ENCODE measurements around the gene GRIN2C.
"Not testable (repeated sequence)": the region's sequence is repeated elsewhere in the genome, so short reads cannot be mapped to it uniquely, and the experiment has no call there.

Gene GRIN2C

GRCh38 chr17:74881073-74881472, 21.4 kb upstream of the GRIN2C start:
- in situ Hi-C loops (cut with HindIII; ENCODE audit: low sequenced_read_pairs): no loop called here

GRCh38 chr17:74879308-74879707, 19.6 kb upstream of the GRIN2C start:
- in situ Hi-C loops (cut with HindIII; ENCODE audit: low sequenced_read_pairs): no loop called here

DNA sequence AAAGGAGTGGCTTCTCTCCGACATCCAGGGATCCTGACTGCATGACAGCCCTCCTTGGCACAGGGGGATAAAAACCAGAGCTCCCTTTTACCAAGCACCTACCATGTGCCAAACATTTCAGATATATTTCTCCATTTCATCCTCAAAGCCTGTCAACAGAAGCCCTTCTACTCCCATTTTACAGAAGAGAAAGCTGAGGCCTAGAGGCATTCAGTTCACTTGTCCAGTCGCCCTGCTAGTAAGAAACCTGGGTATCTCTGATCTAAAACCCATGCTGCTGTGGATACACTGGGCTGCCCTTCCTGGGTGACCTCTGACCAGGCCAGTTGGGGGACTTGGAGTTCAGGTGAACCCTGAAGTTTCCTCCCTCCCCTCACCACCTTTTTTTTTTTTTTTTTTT, 19.0 kb upstream of the GRIN2C start:
- in situ Hi-C loops (cut with HindIII; ENCODE audit: low sequenced_read_pairs): no loop called here

- in situ Hi-C loops (cut with HindIII; ENCODE audit: low sequenced_read_pairs): no loop called here
Measured at GRCh38 chr17:74877592-74878548, 18.2 kb upstream of the GRIN2C start.

DNA sequence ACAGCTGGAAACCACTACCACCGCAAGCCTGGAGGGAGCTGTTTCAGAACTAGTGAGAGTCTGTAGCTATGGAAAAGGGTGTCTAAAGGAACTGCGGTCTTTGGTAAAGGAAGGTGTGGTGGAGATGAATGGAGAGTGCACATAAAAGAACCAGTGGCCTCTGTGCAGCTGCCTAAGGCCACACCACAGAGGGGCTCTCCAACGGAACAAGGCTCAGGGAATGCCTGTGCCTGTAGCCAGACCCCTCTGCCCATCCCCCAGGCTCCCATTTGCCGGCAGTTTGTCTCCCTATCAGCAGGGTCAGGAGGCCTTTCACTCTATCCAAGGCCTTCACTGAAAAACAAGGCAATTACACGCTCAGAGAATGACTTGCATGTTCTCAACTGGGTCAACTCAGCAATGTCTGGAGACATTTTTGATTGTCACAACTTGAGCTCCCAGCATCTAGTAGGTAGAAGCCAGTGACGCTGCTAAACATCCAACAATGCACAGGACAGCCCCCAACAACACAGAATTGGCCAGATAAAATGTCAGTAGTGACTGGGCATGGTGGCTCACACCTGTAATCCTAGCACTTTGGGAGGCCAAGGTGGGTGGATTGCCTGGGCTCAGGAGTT, 16.4 kb upstream of the GRIN2C start:
- in situ Hi-C loops (cut with HindIII; ENCODE audit: low sequenced_read_pairs): no loop called here

DNA sequence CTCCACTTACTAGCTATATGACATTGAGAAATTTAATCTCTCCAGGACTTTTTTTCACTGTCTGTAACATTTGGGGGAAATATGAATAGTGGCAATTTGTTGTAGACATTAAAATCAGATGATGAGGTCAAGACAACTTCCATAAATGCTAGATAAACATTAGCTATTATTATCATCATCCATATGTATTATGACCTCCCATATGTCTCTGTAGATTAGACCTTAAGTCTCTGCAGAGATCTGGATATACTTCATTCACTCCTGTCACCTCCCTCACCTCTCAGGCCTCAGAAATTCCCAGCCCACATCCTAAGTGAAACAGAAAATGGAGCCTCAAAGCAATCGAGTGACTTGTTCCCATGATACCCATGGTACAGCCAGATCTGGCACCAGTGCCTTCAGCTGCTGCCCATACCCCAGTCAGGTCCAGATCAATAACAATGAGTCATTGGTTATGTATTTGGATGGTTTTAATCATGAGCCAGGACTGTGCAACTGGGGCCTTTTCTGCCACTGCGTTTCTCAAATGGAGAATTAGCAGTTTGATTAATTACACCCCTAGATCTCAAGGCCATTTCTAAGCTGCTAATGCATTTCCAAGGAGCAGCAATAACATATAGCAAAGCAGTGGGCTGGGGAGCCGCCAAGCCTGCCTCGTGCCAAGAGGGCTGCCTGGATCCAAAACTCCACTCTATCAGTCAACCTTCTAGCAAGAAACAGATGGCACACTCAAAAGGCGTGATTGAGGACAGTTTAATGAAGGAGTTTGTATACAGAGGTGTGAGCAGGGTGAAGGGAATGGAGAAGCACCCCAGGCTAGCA, 15.7 kb upstream of the GRIN2C start:
- in situ Hi-C loops (cut with HindIII; ENCODE audit: low sequenced_read_pairs): no loop called here

DNA sequence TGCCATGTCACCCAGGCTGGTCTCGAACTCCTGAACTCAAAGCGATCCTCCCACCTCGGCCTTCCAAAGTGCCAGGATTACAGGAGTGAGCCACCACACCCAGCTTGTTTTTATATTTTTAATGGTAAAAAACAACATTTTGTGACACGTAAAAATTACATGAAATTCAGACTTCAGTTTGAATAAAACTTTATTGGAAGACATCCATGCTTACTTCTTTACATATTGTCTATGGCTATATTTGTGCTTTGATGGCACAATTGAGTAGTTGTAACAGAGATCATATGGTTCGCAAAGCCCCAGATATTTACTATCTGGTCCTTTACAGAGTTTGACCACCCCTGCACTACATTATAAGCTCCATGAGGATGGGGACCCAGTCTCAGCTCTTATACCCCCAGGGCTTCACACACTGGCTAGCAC, 14.9 kb upstream of the GRIN2C start:
- in situ Hi-C loops (cut with HindIII; ENCODE audit: low sequenced_read_pairs): no loop called here

GRCh38 chr17:74873874-74874614, 14.4 kb upstream of the GRIN2C start:
- in situ Hi-C loops (cut with HindIII; ENCODE audit: low sequenced_read_pairs): no loop called here

- in situ Hi-C loops (cut with HindIII; ENCODE audit: low sequenced_read_pairs): no loop called here
Measured at GRCh38 chr17:74873037-74873873, 13.6 kb upstream of the GRIN2C start.

GRCh38 chr17:74872313-74873036, 12.8 kb upstream of the GRIN2C start, which contains the start of gene FDXR:
TSS of gene FDXR (minus strand) at chr17:74872994. CDS start at chr17:74872944, 50 bp downstream.
- in situ Hi-C loops (cut with HindIII; ENCODE audit: low sequenced_read_pairs): no loop called here

- in situ Hi-C loops (cut with HindIII; ENCODE audit: low sequenced_read_pairs): no loop called here
Measured at GRCh38 chr17:74871356-74872076, 11.8 kb upstream of the GRIN2C start.

DNA sequence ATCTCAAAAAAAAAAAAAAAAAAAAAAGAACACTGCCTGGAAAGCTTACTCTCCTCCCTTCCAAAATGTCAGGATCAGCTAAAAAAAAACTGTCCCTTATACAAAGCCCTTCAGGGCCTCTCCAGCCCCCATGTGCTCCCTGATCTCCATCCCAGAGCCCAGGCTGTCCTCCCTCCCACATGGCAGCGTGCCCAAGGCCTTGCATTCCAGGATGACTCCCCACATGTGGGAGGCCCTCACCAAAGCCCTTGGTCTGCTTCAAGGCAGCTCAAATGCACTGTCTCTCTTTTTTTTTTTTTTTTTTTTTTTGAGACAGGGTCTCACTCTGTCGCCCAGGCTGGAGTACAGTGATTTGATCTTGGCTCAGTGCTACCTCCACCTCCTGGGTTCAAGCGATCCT, 10.8 kb upstream of the GRIN2C start:
- in situ Hi-C loops (cut with HindIII; ENCODE audit: low sequenced_read_pairs): no loop called here

DNA sequence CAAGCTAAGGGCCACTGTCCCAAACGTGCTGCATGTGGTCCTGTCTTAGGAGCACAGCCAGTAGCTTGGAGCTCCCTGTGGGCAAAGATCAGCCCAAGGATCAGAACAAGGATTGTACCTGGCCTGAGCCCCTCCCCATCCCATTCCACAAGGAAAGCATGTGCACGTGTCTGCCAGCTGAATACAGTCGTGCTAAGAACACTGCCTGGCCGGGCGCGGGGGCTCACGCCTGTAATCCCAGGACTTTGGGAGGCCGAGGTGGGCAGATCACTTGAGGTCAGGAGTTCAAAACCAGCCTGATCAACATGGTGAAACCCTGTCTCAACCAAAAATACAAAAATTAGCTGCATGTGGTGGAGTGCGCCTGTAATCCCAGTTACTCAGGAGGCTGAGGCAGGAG, 10.3 kb upstream of the GRIN2C start:
- in situ Hi-C loops (cut with HindIII; ENCODE audit: low sequenced_read_pairs): not testable (repeated sequence)

DNA sequence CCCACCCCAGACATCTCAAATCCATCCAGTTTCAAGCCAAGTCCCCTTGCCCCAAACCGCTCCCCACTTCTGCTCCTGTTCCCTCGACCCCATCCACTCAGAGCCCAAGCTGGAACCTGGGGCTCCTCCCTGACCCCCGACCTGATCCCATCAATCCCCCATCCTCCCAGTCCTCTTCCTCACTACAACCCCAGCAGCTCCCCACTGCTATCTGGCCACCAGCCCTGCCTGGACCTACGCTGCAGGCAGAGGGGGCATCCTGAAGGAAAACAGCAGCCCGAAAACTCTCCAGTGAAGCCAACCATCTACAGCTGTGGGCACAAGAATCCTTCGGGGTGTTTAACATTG, 9.2 kb upstream of the GRIN2C start:
- in situ Hi-C loops (cut with HindIII; ENCODE audit: low sequenced_read_pairs): no loop called here

GRCh38 chr17:74868251-74868907, 8.7 kb upstream of the GRIN2C start:
- in situ Hi-C loops (cut with HindIII; ENCODE audit: low sequenced_read_pairs): no loop called here

GRCh38 chr17:74866198-74866835, 6.6 kb upstream of the GRIN2C start:
- in situ Hi-C loops (cut with HindIII; ENCODE audit: low sequenced_read_pairs): no loop called here

- in situ Hi-C loops (cut with HindIII; ENCODE audit: low sequenced_read_pairs): no loop called here
Measured at GRCh38 chr17:74865504-74866197, 6.0 kb upstream of the GRIN2C start.
